ENCODE measurements around the gene NOXRED1.

Gene NOXRED1

DNA sequence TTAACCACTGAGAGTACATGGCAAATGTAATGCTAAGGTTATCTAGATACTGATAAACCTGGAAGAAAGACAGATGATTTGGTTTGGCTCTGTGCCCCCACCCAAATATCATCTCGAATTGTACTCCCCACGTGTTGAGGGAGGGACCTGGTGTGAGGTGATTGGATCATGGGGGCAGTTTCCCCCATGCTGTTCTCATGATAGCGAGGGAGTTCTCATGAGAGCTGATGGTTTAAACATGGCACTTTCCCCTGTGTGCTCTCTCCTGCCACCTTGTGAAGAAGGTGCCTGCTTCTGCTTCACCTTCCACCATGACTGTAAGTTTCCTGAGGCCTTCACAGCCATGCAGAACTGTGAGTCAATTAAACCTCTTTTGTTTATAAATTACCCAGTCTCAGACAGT is 14.2 kb downstream of the NOXRED1 start:
- TF ChIP-seq CTCF (IDR thresholded peaks at IDR 0.05), result no peak
- intact Hi-C loops (cut with DNase I; ENCODE audit: low total_unique reads), result no loop called here
- Histone ChIP-seq H3K27me3 (no peaks in the 10 kb centered on the region), H3K4me1 (no peaks in the 10 kb centered on the region), H3K27ac (no peak overlapping the region), H3K4me3 (no peak overlapping the region), H3K36me3 (no peaks in the 10 kb centered on the region), H3K9me3 (no peaks in the 10 kb centered on the region)
- DNase-seq, result no peak

DNA sequence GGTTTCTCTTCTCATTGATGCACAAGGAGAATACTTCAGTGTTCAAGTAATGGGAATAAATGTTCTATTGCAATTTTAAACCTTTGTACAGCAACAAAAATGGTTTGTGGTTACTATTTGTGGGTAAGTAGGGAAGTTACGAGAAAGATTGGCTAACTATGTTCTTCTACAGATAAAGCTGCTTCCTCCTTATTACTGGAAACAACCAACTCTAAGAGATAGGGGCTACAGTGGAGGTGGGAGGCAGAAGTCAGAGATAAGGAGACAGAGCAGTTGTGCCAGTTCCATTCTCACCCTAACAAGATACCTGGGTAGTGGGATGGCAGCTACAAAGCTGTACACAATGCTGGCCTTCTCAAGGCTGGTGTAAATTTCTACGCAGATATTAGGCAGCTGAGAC is 16.2 kb downstream of the NOXRED1 start:
- TF ChIP-seq CTCF (IDR thresholded peaks at IDR 0.05), result no peak
- Histone ChIP-seq H3K9me3 (no peaks in the 10 kb centered on the region), H3K27me3 (no peaks in the 10 kb centered on the region), H3K27ac (no peak overlapping the region), H3K36me3 (no peaks in the 10 kb centered on the region), H3K4me3 (no peak overlapping the region), H3K4me1 (no peaks in the 10 kb centered on the region)
- intact Hi-C loops (cut with DNase I; ENCODE audit: low total_unique reads), result no loop called here
- DNase-seq, result no peak

DNA sequence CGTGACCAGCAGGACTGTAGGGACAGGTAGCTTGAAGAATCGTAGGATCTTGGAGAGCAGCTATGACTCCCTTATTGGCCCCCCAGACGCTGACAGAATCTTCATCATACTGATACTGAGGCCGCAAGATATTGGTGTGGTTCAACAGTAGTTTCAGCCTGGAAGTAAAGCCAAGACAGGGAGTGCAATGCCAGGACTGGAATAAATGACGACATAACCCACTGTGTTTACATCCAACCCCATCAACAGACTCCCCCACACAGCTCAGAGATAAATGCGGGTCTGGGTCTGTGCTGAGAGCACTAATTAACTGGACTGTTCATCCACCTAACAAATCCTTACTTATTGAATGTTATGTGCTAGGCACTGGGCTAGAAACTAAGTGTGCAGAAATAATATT is 16.6 kb downstream of the NOXRED1 start:
- H3K4me1 ChIP-seq, result no peaks in the 10 kb centered on the region
- no peaks in the 10 kb centered on the region for H3K9me3 ChIP-seq
- no peaks in the 10 kb centered on the region for H3K27me3 ChIP-seq
- no peak for DNase-seq
- H3K27ac ChIP-seq, result no peak overlapping the region
- no peak for TF ChIP-seq CTCF (IDR thresholded peaks at IDR 0.05)
- intact Hi-C loops (cut with DNase I; ENCODE audit: low total_unique reads), result no loop called here
- H3K36me3 ChIP-seq, result no peaks in the 10 kb centered on the region
- no peak overlapping the region for H3K4me3 ChIP-seq

DNA sequence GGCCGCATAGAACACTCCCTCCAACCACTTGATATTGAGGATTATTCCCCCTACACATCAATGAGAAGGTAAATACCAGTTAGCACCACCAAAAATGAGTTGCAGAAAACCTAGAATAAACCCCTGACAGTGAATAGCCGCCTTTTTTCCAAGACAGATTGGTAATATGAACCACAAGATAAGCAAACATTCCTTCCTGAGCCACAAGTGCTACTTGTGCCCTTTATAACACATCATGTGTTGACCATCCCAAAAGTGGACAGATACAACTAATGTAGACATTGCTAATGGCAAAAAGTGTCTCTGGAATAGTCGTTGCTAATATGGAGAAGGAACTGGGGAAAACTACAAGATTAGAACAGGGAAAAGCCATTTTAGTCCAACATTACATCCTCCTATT is 17.2 kb downstream of the NOXRED1 start:
- no peaks in the 10 kb centered on the region for H3K9me3 ChIP-seq
- DNase-seq, result no peak
- no peak overlapping the region for H3K27ac ChIP-seq
- H3K27me3 ChIP-seq, result no peaks in the 10 kb centered on the region
- intact Hi-C loops (cut with DNase I; ENCODE audit: low total_unique reads), result no loop called here
- H3K4me1 ChIP-seq, result no peaks in the 10 kb centered on the region
- no peak overlapping the region for H3K4me3 ChIP-seq
- no peak for TF ChIP-seq CTCF (IDR thresholded peaks at IDR 0.05)
- no peaks in the 10 kb centered on the region for H3K36me3 ChIP-seq

GRCh38 chr14:77403768-77404167 is 19.6 kb downstream of the NOXRED1 start:
- intact Hi-C loops (cut with DNase I; ENCODE audit: low total_unique reads), result no loop called here

More at GRCh38 chr14:77403768-77404167, 19.6 kb downstream of the NOXRED1 start:
- no peaks in the 10 kb centered on the region for H3K36me3 ChIP-seq
- no peaks in the 10 kb centered on the region for H3K4me1 ChIP-seq
- H3K27ac ChIP-seq, result no peak overlapping the region
- no peaks in the 10 kb centered on the region for H3K9me3 ChIP-seq
- no peak for TF ChIP-seq CTCF (IDR thresholded peaks at IDR 0.05)
- no peak for DNase-seq
- H3K4me3 ChIP-seq, result no peak overlapping the region
- no peaks in the 10 kb centered on the region for H3K27me3 ChIP-seq
